Measurements from ENCODE around the gene ODF2.

The ODF2 gene

DNA sequence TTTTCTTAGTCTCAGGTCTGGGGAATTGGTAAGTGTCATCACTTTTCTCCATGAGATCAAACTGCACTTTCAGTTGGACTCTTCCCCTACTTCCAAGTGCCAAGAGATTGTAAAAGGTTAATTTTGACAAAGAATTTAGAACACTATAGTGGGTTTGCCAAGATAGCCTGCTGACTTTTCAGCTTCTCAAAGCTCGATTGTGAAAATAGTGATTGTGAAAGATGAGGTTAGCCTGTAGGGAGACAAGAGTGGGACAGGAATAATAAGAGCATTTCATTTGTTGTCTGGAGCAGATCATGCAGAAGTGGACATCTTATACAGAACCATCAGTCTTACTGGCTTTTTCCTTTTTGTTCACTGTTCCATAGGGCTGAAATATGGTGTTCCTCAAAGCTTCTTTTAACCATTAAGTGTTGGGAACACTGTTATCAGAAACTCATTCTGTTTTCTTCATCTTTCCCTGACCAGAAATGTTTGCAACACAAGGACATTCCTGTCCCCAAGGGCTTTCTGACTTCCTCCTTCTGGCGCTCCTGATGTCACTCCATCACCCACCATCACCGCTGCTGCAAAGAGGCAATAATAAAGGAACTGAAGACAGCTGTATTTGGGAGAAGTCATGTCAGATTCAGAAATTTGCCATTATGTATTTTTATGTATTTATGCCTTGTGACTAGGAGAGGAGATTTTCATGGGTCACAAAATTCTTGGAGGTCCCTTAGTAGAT, 85.0 kb downstream of the ODF2 start:
- DNase-seq = no peak

DNA sequence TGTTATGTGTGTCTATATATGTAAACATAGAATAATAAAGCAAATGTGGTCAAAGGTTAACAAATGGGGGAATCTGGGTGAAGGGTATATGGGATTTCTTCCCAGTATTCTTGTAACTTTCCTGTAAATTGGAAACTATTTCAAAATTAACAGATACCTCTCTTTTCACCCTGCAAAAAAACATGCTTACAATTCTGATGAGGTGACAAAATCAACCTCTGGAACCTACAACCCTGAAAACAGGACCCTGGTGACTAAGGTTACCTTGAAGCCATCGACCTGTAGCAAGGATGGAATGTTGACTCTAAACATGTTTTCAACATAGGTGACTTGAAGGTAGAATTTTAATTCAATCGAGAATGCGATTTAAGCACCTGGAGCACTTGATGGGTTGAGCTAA, 90.7 kb downstream of the ODF2 start:
- DNase-seq = no peak

DNA sequence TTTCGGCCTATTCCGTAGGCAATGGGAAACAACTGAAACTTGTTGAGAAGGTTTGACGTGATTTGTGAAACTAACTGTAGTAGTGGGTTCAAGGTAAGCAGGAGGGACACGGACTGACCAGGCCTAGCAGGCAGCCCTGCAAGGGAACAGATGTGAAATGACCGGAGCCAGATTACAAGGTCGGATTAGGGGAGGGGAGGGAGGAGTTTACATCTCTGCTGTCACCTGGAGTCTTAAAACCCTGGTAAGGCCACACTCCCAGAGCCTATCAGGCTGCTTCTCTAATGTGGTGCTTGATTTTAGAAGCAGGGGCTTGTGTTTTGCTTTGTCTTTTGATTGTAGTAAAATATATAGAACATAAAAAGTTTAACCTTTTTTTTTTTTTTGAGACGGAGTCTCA, 93.1 kb downstream of the ODF2 start:
- DNase-seq = no peak

DNA sequence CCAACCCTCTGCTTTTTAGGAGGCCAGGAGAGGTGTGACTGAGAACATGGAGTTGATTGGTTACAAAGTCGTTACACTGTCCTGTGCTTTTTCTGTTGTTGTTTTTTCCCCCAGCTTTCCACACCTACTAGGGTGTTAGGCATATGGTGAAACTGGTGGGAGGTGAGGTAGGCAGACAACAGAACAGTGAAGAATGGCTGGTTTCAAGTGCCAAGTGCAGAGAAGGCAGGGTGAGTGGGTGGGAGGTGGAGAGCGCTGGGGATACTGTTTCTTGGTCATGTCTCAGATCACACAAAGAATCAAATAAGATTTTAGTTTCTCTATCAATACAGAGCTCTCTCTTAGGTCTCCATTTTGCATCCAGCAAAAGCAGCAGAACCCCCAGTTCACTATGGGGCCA, 94.4 kb downstream of the ODF2 start:
- peak in 1 of 2 donors; percentile 22 for DNase-seq

Measured in CD4-positive, alpha-beta T cell treated with Interferon alpha-2 for 1 hour (primary cell).